Gastrocnemius medialis (tissue), 4 donors: ENCODE data around the gene GTF3C1. TPM values are rescaled to one million over a fixed set of nuclear protein-coding genes. Genes with fewer than 3 reads are reported as not detected.

Experiments
- ATAC-seq, 2 donors: fragments of 150-250 bp; one replicate each; pipeline ENCODE4 v1.9.1; 2016
- DNase-seq, 2 donors: peaks; one replicate each; pipeline ENCODE4 v3.0.0-alpha.2; 2019
- H3K27ac ChIP-seq, 4 donors: fragments of 200-600 bp; sonication (generic); 1 replicate in 1 of 4; 2 replicates in 3 of 4; pipeline ENCODE4 v1.5.1; 2016 to 2018; ENCODE audit warnings: mild to moderate bottlenecking in 2 of 4, moderate library complexity in 1 of 4
- H3K27me3 ChIP-seq, 3 donors: fragments of 200-600 bp; sonication (generic) in 2 of 3; 1 replicate in 1 of 3; 2 replicates in 2 of 3; pipeline versions ENCODE4 v1.5.1 to v1.6.0; 2016 to 2019; ENCODE audit warnings: mild to moderate bottlenecking in 1 of 3, moderate library complexity in 1 of 3
- H3K36me3 ChIP-seq, 2 donors: fragments of 200-600 bp; sonication (generic) in 1 of 2; one replicate each; pipeline ENCODE4 v1.5.1; 2017 to 2018
- H3K4me1 ChIP-seq, 2 donors: fragments of 200-600 bp; sonication (generic) in 1 of 2; one replicate each; pipeline ENCODE4 v1.5.1; 2016 to 2017; ENCODE audit warnings: mild to moderate bottlenecking in 2 of 2
- H3K4me3 ChIP-seq, 4 donors: fragments of 200-600 bp; sonication (generic) in 3 of 4; 1 replicate in 1 of 4; 2 replicates in 3 of 4; pipeline ENCODE4 v1.5.1; 2016 to 2019; ENCODE audit warnings: mild to moderate bottlenecking in 2 of 4
- H3K9me3 ChIP-seq, 3 donors: fragments of 200-600 bp; sonication (generic) in 2 of 3; 1 replicate in 1 of 3; 2 replicates in 2 of 3; pipeline ENCODE4 v1.5.1; 2016 to 2019
- CTCF ChIP-seq, 5 experiments: fragments of 450-650 bp in 3 of 5; fragments of 200-600 bp in 2 of 5; sonication (generic) in 2 of 5; IDR thresholded peaks in 4 of 5; conservative IDR thresholded peaks in 1 of 5; 1 replicate in 4 of 5; 2 replicates in 1 of 5; pipeline ENCODE4 v1.5.1; 2016 to 2019; ENCODE audit warnings: antibody characterized with exemption in 5 of 5, mild to moderate bottlenecking in 3 of 5, moderate library complexity in 3 of 5
- POLR2A ChIP-seq, 2 donors: fragments of 450-650 bp; IDR thresholded peaks; one replicate each; pipeline ENCODE4 v1.6.1; 2017; ENCODE audit warnings: antibody characterized with exemption in 2 of 2, mild to moderate bottlenecking in 2 of 2, moderate library complexity in 2 of 2
- in situ Hi-C, 4 donors: fragments of 200-750 bp; cut with MboI; loops; one replicate each; pipeline versions ENCODE4 v1.15.0 to v1.8.0; 2017; ENCODE audit warnings: low sequenced_read_pairs in 4 of 4
- intact Hi-C: fragments of 100-400 bp; cut with DNase I; formaldehyde crosslinking; loops from one replicate; pipeline ENCODE4 v1.15.1; 2023; ENCODE audit warnings: low total_unique reads
- total RNA-seq, 4 donors: library from RNA; depleted of rRNA; stranded (reverse); fragments of >200 nt; gene quantifications; one replicate each; pipeline versions ENCODE4 v1.1.0 to v1.2.3, GENCODE V29; 2016

The GTF3C1 gene
- total RNA-seq, 4 donors from 2014 or later = 52.0 to 108 (median 67.8) TPM

- in situ Hi-C loops = no loop called here
- Histone ChIP-seq H3K36me3 (peaks cover 0 to 43% of the 10 kb centered on the region in 2 donors), H3K27me3 (no peaks in the 10 kb centered on the region), H3K9me3 (no peaks in the 10 kb centered on the region), H3K4me3 (no peak overlapping the region), H3K4me1 (peaks cover 66 to 73% of the 10 kb centered on the region in 2 donors), H3K27ac (peak overlapping the region; percentile 96 to 98 (median 96))
- ATAC-seq (peak in 1 of 2 donors; percentile 39), DNase-seq (peak; percentile 44 to 88)
- TF ChIP-seq CTCF (IDR thresholded peaks at IDR 0.05 in 4 of 5, conservative IDR thresholded peaks at IDR 0.05 in 1 of 5) (no peak), POLR2A (IDR thresholded peaks at IDR 0.05) (no peak)
- intact Hi-C loops = loop anchor here (10.0 kb wide), 1 partner anchor 1009 kb away; the partner anchor contains the start of gene NUPR1
Measured at GRCh38 chr16:27526180-27526579, 23.5 kb downstream of the GTF3C1 start.

GRCh38 chr16:27522173-27522707, 27.5 kb downstream of the GTF3C1 start:
- TF ChIP-seq CTCF (IDR thresholded peaks at IDR 0.05 in 4 of 5, conservative IDR thresholded peaks at IDR 0.05 in 1 of 5) (no peak), POLR2A (IDR thresholded peaks at IDR 0.05) (peak; percentile 54 to 76)
- H3K4me3 ChIP-seq = no peak overlapping the region
- H3K9me3 ChIP-seq = no peaks in the 10 kb centered on the region
- DNase-seq = peak; percentile 73 to 79
- no peaks in the 10 kb centered on the region for H3K27me3 ChIP-seq
- in situ Hi-C loops (no loop called here), intact Hi-C loops (loop anchor here (10.0 kb wide), 1 partner anchor 1013 kb away; the partner anchor contains the start of gene NUPR1)
- H3K36me3 ChIP-seq = peaks cover 0 to 27% of the 10 kb centered on the region in 2 donors
- peak overlapping the region; percentile 96 to 98 (median 98) for H3K27ac ChIP-seq
- ATAC-seq = peak; percentile 72 to 80
- H3K4me1 ChIP-seq = peaks cover 65 to 77% of the 10 kb centered on the region in 2 donors

GRCh38 chr16:27520982-27521673, 28.6 kb downstream of the GTF3C1 start:
- no peak for TF ChIP-seq CTCF (IDR thresholded peaks at IDR 0.05 in 4 of 5, conservative IDR thresholded peaks at IDR 0.05 in 1 of 5)
- peak; percentile 81 to 83 for TF ChIP-seq POLR2A (IDR thresholded peaks at IDR 0.05)
- Histone ChIP-seq H3K27me3 (no peaks in the 10 kb centered on the region), H3K4me1 (peaks cover 71 to 79% of the 10 kb centered on the region in 2 donors), H3K4me3 (peak overlapping the region in 1 of 4 donors; percentile 23), H3K9me3 (no peaks in the 10 kb centered on the region), H3K36me3 (peaks cover 0 to 16% of the 10 kb centered on the region in 2 donors), H3K27ac (peak overlapping the region; percentile 96 to 98 (median 98))
- intact Hi-C loops (loop anchor here (10.0 kb wide), 1 partner anchor 1014 kb away; the partner anchor contains the start of gene NUPR1), in situ Hi-C loops (no loop called here)
- ATAC-seq = peak; percentile 72 to 80
- DNase-seq = peak; percentile 90 to 95

- Histone ChIP-seq H3K4me3 (no peak overlapping the region), H3K4me1 (peaks cover 68 to 79% of the 10 kb centered on the region in 2 donors), H3K27me3 (no peaks in the 10 kb centered on the region), H3K27ac (peak overlapping the region; percentile 96 to 98 (median 98)), H3K36me3 (peaks cover 0 to 3% of the 10 kb centered on the region in 2 donors), H3K9me3 (no peaks in the 10 kb centered on the region)
- in situ Hi-C loops (no loop called here), intact Hi-C loops (no loop called here)
- DNase-seq (peak in 1 of 2 donors; percentile 62), ATAC-seq (peak; percentile 40 to 49)
- TF ChIP-seq POLR2A (IDR thresholded peaks at IDR 0.05) = peak; percentile 26 to 51
- no peak for TF ChIP-seq CTCF (IDR thresholded peaks at IDR 0.05 in 4 of 5, conservative IDR thresholded peaks at IDR 0.05 in 1 of 5)
Measured at GRCh38 chr16:27518226-27518625, 31.5 kb downstream of the GTF3C1 start.
